Activated T-cell treated with anti-CD3 and anti-CD28 coated beads for 48 hours (primary cell): ENCODE results near the gene PLEKHA8.

Source experiments
- DNase-seq: peaks from one replicate; pipeline ENCODE4 v3.0.0-alpha.2; 2020; ENCODE audit warnings: low read depth

PLEKHA8 gene

DNA sequence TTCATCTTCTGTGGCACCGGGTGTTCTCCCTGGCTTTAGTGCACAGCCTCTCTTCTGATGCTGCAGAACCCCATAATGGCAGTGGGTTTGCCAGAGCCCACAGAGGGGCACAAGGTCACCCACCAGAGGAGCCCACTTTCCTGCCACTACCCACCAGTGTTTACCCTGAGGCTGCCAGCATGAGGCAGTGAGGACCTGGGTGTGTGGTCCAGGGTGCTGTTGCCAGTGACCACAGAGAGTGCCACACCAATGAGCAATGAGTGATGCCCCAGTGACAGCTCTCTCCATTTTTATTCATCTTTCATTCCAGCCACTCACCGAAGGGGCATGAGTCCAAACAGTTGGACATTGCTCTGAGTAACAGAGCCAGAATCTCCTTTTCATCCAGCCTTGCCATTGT, 141.4 kb downstream of the PLEKHA8 start:
- no peak for DNase-seq

DNA sequence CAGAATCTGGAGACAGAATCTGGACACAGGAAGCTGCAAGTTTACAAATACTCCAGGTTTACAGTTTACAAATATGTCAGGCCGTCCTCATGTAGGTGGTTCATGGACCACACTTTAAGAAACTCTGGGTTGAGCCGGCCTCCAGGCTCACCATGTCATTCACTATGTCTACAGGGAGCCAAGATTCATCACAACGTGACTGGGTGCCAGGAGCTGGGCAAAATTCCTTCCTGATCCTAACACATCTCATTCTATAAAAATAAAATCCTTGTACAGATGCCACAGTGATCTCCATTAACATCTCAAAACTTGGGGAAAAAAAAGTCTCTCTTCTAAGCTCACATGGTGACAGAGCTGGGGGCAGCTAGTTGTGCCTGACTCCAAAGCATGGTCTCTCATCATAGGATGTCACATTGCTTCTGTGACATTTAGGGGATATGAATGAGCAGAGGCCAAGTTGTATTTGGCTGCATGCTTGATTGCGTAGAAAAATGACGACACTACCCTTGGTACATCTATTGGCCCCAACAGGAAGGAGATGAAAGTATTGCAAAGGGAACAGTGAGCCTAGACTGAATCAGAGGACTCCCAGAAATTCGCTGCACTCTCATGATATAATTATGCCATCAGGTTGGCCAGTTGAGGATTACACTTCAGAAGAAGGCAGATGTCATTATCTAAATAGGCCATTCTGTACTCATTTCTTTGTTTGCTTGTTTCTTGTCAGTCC, 142.4 kb downstream of the PLEKHA8 start:
- no peak for DNase-seq

DNA sequence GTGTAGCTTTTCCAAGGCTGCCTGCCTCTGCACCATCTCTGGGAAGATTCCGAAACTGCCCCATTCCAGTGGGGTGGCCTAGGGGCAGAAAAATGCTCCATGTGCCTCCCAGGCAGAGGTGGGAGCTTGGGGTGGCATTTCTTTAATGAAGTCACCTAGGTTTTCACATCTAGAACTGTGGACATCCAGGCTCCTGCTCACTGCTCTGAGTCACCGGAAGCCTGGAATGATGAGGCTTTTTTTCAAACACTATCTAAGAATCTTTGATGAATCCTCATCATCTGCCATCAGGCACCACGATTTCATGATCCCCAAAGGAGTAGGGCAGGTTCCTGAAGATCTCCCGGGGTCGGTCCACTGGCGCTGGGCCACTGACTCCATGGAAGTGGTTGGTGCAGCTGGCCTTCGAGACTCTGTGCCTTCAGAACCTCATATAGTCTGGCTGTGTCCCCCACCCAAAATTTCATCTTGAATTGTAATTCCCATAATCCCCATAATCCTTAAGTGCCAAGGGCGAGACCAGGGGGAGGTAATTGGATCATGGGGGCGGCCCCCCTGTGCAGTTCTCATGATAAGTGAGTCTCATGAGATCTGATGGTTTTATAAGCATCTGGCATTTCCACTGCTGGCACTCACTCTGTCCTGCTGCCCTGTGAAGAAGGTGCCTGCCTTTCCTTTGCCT, 143.7 kb downstream of the PLEKHA8 start:
- DNase-seq = no peak

DNA sequence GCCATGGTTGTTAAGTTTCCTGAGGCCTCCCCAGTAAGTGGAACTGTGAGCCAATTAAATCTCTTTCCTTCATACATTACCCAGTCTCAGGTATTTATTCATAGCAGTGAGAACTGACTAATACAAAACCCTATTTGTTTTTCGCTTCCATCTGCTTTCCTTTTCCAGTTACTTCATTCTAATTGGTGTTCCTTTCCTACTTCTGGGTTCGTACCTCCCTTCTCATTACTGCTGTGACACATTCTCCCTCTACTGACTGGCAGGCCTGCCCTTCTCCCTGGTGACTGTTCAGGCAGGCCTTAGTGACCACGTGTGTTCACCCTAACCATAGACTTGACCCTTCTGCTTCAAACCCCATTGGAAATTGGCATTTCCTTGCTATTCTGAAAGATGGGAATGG, 144.2 kb downstream of the PLEKHA8 start:
- DNase-seq = no peak

DNA sequence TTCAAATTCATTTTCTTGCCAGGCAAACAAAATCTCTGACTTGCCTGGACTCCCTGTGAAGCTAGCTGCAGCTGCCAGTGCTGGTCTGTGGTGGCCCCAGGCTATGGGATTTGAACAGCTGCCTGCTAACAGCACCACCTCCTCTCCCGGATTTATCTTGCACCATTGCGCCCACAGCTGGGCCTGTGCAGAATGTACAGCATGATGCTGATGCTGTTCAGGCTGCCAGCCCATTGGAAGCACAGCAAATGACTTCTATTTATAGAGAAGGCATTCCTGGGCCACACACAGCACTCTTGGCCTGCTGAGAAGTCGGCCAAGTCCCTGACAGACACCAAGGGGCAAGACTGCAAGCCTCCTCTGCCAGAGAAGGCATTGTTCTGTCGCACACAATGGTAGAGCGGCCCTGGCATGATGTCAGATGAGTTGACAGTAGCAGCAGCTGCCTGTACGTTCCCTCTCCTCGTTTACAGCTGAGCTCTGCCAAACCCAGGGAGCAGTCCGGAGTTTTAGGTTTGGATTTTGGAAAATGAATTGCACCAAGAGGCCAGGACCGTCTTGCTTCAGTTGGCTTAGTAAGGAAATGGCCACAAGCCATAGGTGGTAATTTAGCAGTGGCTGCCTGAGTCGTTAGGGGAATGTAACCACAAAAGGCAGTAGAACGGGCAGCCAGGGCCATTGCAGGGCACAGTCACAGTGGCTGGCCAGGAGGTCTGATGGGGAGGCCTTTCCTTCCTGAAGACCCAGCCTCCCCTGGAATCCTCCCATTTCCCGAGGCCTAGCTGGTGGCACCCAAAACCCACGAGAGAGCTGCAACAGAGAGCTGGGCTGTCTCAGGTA, 145.1 kb downstream of the PLEKHA8 start:
- DNase-seq = no peak

DNA sequence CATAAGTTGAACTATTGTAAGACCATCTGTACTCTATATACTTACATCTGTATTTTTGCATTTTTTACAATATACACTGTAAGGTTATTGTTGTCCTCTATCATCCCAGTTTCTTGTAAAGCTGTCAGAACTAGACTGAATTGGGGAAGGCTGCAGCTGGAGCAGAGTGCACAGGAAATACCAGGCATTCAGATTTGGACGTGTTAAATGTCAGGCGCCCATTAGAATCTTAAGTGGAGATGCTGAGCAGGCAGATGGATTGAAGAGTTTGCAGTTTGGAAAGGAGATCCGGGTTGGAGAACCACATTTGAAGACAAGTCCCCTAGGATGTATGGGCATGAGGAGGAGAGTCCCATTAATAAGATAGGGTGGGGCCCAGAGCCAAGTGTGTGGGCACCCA, 147.0 kb downstream of the PLEKHA8 start:
- no peak for DNase-seq

DNA sequence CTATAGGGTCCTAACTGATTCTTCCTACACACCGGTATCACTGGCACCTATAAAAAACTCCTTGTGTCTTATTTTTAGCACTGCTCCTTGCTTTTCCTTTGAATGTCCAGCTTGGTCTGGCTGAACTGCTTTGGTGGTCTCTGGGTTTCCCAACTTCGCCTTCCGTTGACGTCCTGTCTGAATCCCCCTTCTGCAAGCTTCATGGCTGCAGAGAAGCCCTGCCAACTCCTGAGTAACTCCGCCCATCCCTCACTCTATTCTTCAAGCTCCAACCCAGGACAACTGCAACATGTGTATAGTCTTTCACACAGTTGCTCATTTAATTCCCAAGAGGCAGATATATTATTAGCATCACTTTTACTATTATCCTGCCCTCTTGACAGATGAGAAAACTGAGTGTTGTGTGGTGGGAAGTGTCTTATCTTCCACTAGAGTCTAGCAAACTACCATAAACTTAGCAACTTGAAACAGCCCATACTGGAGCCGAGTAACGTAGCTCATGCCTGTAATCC, 147.5 kb downstream of the PLEKHA8 start:
- no peak for DNase-seq

DNA sequence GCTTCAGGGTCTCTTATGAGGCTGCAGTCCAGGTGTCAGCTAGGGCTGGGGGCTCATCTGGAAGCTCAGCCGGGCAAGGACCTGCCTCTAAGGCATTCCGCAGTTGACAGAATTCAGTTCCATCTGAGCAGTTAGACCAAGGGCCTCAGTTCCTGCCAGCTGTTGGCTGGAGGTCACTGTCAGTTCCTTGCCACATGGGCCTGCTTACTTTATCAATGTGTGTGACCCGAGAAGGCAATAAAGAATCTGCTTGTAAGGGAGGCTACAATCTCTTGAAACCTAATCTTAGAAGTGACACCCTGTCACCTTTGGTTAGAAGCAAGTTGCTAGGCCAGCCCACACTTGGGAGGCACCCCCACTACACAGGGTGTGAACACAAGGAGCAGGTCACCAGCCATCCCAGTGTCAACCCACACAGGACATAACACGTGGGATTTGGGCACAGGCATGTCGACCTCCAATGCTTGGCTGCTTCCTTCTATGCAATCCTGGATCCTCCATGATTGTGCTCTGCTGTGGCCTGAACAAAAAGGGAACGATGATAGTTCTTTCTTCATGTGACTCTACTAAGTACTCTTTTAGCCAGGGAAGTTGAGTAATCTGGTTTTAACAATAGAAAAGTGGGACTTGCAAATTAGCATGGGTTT, 148.4 kb downstream of the PLEKHA8 start:
- no peak for DNase-seq

DNA sequence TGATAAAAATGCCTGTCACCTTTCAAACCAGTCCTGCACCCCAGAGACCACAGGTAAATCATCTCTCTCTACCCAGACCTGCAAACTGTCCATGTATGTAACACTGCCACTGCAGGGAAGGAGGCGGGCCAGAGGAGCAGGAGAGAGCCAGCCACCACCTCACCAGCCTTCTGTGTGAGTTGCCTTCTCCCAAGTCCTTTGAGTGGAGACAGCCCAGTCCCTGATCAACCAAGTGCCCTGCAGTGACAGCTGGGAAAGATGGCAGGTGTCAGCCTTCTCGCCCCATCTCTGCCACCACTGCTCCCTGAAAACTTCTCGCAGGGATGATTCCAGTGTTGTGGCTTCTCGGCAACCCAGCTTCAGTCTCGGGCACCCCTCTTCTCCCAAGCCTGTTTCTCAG, 149.0 kb downstream of the PLEKHA8 start:
- no peak for DNase-seq

DNA sequence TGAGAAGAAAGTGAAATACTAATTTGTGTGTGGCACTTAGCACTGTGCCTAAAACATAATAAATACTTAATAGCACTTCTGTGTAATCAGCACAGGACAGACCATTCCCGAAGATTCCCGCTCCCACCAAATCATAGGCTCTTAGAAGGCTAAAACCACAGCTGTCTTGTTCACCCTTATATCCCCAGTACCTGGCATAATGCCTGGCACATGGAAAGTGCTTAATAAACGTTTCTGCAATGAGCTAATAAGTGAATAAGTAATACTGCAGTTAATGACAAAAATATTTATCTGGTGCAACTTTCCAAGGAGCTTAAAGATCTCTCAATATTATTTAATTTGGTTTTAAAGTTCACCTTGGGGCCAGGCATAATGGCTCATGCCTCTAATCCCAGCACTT, 149.8 kb downstream of the PLEKHA8 start:
- DNase-seq = no peak

DNA sequence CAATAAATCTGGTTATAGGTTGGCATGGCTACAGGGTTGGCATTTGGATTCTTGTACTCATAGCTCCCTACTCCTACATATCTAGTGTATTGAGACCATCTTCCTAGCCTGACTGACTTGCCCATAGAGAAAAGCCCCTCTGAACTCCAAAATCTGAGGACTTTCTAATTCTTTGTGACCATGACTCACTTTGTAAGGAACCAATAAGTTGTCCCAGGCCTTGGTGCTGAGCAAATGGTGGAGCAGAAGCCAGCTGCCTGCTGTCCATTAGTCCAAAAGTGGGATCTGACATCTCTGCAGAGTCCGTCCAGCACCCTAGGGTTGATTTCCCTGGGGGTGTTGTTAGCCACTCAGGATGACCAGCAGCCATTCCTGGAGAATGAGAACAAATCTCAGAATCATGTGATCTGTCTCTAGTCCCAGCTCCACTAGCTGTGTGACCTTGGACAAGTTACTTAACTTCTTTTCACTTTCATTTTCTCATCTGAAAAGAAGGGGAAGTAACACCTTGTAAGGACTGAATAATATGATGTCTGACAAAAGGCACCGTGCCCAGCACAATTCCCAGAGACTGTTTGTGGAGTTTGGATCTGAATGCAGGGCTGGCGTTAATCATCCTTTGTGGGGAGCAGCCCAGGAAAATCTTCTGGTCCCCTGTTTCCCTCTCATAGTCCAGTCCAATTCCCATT, 150.7 kb downstream of the PLEKHA8 start:
- DNase-seq = no peak
